Effector memory CD4-positive, alpha-beta T cell (primary cell): ENCODE data around the gene DPEP2.
"Not testable (repeated sequence)": the region's sequence is repeated elsewhere in the genome, so short reads cannot be mapped to it uniquely, and the experiment has no call there.

ENCODE experiments used
- DNase-seq, 3 donors: peaks; one replicate each; pipeline ENCODE4 v3.0.0-alpha.2; 2020
- H3K27ac ChIP-seq: 2 replicates; pipeline ENCODE4 v1.7.0; 2013; ENCODE audit warnings: mild to moderate bottlenecking, low read length, moderate library complexity; ENCODE audit not compliant: insufficient read depth, poor library complexity, severe bottlenecking
- H3K27me3 ChIP-seq: replicated peaks from 2 replicates; pipeline ENCODE4 v1.7.0; 2013; ENCODE audit warnings: mild to moderate bottlenecking, low read length; ENCODE audit not compliant: insufficient read depth, control insufficient read depth, poor library complexity, severe bottlenecking
- H3K36me3 ChIP-seq: 2 replicates; pipeline ENCODE4 v1.7.0; 2013; ENCODE audit warnings: mild to moderate bottlenecking, low read length, moderate library complexity; ENCODE audit not compliant: control insufficient read depth, insufficient read depth
- H3K4me1 ChIP-seq: 2 replicates; pipeline ENCODE4 v1.7.0; 2013; ENCODE audit warnings: low read length, mild to moderate bottlenecking; ENCODE audit not compliant: control insufficient read depth, insufficient read depth, poor library complexity, severe bottlenecking
- H3K4me3 ChIP-seq: 2 replicates; pipeline ENCODE4 v1.7.0; 2013; ENCODE audit warnings: low read length, low read depth, mild to moderate bottlenecking; ENCODE audit not compliant: insufficient read depth, poor library complexity, severe bottlenecking
- H3K9me3 ChIP-seq: 2 replicates; pipeline ENCODE4 v1.7.0; 2013; ENCODE audit warnings: mild to moderate bottlenecking, low read length, moderate library complexity; ENCODE audit not compliant: control insufficient read depth

The DPEP2 gene

DNA sequence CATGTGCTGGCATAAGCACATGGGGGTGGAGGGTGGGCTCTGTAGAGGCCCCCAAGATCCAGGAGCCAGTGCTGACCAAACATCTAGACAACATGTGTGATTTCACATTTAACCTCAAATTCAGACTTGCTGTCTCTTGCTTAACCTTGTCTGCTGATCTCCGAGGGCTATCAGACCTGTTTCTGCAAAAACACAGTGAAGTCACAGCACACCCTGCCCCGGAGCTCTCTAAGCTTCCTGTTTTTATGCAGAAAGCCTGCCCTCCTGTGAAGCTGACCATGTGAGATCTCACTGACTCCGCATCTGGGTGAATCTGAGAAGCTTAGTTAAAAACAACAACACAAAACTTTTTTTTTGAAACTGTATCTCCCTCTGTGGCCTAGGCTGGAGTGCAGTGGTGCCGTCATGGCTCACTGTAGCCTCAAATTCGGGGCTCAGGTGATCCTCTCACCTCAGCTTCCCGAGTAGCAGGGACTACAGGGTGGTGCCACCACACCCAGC is 6.6 kb upstream of the DPEP2 start:
- Histone ChIP-seq H3K36me3 (no peaks in the 10 kb centered on the region), H3K4me3 (no peak overlapping the region), H3K27ac (peak overlapping the region; percentile 58), H3K27me3 (no peaks in the 10 kb centered on the region), H3K4me1 (peaks cover 28% of the 10 kb centered on the region), H3K9me3 (no peaks in the 10 kb centered on the region)
- DNase-seq: no peak

DNA sequence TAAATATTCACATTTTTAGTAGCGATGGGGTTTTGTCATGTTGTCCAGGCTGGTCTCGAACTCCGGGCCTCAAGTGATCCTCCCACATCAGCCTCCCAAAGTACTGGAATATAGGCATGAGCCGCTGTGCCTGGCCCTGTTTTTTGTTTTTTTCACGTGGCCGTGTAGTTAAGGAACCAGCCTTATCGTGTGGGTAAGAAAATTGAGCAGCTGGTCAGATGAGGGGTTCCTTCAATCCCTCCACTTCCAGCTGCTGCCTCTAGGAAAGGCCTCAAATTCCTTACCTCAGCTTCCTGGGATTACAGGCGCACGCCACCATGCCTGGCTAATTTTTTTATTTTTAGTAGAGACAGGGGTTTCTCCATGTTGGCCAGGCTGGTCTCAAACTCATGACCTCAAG is 5.9 kb upstream of the DPEP2 start:
- H3K4me3 ChIP-seq: no peak overlapping the region
- H3K27ac ChIP-seq: peak overlapping the region; percentile 58
- H3K4me1 ChIP-seq: peaks cover 34% of the 10 kb centered on the region

DNA sequence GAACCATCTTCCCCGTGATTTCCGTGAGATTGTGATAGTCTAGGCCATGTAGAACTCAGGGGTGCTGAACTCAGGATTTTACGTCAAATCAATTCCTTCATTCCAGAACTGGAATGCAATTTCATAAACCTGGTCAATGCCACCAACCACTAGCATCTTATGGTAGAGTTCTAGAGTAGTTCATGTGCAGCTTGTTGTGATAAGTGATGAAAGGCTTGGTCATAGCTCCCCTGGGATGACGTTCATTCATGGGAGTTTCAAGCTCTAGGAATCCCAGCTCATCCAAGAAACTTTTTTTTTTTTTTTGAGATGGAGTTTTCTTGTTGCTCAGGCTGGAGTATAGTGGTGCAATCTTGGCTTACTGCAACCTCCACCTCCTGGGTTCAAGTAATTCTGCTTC is 3.7 kb upstream of the DPEP2 start:
- DNase-seq: no peak
- Histone ChIP-seq H3K36me3 (no peaks in the 10 kb centered on the region), H3K9me3 (no peaks in the 10 kb centered on the region), H3K4me3 (no peak overlapping the region), H3K4me1 (peaks cover 46% of the 10 kb centered on the region), H3K27ac (no peak overlapping the region), H3K27me3 (no peaks in the 10 kb centered on the region)

More for the DNA sequence above, 5.9 kb upstream of the DPEP2 start:
- Histone ChIP-seq H3K36me3 (no peaks in the 10 kb centered on the region), H3K27me3 (no peaks in the 10 kb centered on the region), H3K9me3 (no peaks in the 10 kb centered on the region)
- DNase-seq: no peak

DNA sequence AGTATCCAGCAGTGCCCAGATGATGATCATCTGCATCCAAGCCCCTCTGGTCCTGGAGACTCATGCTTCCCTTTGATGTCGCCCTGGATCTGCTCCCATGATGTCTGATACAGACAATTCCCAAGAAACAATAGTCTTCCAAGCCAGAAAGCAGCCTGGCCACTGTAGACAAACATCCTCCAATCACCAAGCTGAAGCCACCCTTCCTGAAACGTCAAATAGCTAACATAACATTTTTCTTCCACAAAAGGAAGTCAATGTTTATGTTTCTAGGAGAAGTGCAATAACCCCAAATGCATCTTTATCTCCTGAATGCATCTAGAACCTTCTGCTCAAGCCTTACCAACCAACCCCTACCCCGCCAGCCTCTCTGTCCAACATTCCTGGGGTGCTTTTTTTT is 1.2 kb upstream of the DPEP2 start:
- Histone ChIP-seq H3K4me1 (peaks cover 42% of the 10 kb centered on the region), H3K27me3 (no peaks in the 10 kb centered on the region), H3K4me3 (peak overlapping the region; percentile 33), H3K36me3 (no peaks in the 10 kb centered on the region), H3K9me3 (no peaks in the 10 kb centered on the region), H3K27ac (peak overlapping the region; percentile 49)
- DNase-seq: no peak

DNA sequence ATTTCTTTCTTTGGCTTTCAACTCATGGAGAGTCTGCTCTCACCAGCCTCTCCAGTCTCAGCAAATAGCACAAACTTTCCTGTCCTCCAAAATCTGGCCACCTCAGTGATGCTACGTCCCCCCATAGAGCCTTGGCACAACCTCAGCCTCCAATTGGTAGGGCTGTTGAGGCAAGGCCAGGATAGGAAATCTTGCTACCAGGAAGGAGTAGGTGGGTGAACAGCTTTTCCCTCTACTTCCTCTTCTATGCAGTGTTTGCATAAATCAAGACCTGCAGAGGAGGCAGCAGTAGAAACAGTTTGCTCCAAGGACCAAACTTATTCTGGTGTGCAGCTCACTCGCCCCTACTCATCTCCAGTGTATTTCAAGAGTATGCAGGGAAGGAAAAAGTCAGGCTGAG is 701 bp upstream of the DPEP2 start:
- peaks cover 41% of the 10 kb centered on the region for H3K4me1 ChIP-seq
- peak overlapping the region; percentile 33 for H3K4me3 ChIP-seq
- H3K9me3 ChIP-seq: no peaks in the 10 kb centered on the region
- no peaks in the 10 kb centered on the region for H3K36me3 ChIP-seq
- no peaks in the 10 kb centered on the region for H3K27me3 ChIP-seq
- peak overlapping the region; percentile 49 for H3K27ac ChIP-seq
- no peak for DNase-seq

DNA sequence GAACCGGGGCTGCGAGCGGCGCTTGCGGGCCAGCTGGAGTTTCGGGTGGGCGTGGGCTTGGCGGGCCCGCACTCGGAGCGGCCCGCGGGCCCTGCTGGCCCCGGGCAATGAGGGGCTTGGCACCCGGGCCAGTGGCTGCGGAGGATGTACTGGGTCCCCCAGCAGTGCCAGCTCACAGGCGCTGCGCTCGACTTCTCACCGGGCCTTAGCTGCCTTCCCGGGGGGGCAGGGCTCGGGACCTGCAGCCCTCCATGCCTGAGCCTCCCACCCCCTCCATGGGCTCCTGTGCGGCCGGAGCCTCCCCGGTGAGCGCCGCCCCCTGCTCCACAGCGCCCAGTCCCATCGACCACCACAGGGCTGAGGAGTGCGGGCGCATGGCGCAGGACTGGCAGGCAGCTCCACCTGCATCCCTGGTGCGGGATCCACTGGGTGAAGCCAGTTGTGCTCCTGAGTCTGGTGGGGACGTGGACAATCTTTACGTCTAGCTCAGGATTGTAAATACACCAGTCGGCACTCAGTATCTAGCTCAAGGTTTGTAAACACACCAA is 979 bp downstream of the DPEP2 start:
- H3K4me3 ChIP-seq, H3K27ac ChIP-seq, H3K9me3 ChIP-seq, DNase-seq, H3K27me3 ChIP-seq, H3K36me3 ChIP-seq: not testable (repeated sequence)
- peaks cover 42% of the 10 kb centered on the region for H3K4me1 ChIP-seq

DNA sequence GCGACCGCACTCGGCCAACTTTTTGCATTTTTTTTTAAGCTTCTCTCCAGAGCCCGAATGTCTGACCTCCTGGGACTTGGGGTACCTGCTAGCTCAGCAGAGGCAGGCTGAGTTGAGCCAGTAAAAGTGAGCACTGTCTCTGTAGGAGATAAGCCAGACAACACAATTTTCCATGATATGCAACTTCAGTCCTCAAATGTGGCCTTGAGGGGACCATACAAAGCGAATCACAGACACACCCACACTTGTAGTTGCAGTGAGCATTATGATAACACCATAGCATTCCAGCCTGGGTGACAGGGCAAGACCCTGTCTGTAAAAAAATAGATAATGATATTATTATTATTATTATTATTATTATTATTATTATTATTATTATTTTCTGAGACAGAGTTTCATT is 2.6 kb downstream of the DPEP2 start:
- no peaks in the 10 kb centered on the region for H3K27me3 ChIP-seq
- H3K36me3 ChIP-seq: peaks cover 4% of the 10 kb centered on the region
- no peak overlapping the region for H3K27ac ChIP-seq
- H3K4me1 ChIP-seq: peaks cover 47% of the 10 kb centered on the region
- H3K9me3 ChIP-seq: no peaks in the 10 kb centered on the region
- no peak for DNase-seq
- H3K4me3 ChIP-seq: no peak overlapping the region

DNA sequence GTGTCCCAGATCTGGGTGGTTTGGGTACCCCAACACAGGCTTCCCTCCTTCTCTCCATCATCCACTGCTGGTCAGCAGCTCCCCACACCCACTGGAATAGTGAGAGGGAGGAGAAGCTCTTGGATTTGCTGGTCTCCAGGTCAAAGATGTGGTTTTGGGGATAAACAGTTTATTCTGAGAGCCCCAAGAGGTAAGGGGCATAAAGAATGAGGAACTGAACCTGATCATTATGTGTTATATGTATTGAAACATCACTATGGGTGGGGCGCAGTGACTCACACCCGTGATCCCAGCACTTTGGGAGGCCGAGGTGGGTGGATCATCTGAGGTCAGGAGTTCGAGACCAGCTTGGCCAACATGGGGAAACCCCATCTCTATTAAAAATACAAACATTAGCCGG is 3.9 kb downstream of the DPEP2 start:
- Histone ChIP-seq H3K27ac (peak overlapping the region; percentile 10), H3K4me1 (peaks cover 35% of the 10 kb centered on the region), H3K36me3 (peaks cover 6% of the 10 kb centered on the region), H3K27me3 (no peaks in the 10 kb centered on the region), H3K4me3 (no peak overlapping the region), H3K9me3 (no peaks in the 10 kb centered on the region)
- no peak for DNase-seq

DNA sequence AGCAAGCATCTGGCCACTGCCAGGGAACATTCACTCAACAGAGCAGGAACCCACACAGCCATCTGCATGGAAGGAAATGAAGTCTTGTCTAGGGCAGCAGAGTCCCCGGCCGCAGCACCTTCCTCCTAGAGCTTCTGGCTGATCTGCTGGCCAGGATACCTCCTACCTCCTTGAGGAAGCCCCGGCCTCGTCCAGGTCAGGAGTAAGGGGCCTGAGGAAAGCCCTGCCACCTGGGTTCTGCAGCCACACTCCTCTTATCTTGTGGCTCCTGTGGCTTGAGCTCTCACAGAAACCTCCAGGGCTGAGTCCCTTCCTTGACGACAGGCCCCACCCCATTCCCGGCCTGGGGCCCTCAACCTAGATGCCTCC is 5.3 kb downstream of the DPEP2 start:
- Histone ChIP-seq H3K27ac (peak overlapping the region; percentile 76), H3K4me3 (peak overlapping the region; percentile 48), H3K4me1 (peaks cover 23% of the 10 kb centered on the region)
- H3K36me3 ChIP-seq, H3K9me3 ChIP-seq, DNase-seq, H3K27me3 ChIP-seq: not testable (repeated sequence)

DNA sequence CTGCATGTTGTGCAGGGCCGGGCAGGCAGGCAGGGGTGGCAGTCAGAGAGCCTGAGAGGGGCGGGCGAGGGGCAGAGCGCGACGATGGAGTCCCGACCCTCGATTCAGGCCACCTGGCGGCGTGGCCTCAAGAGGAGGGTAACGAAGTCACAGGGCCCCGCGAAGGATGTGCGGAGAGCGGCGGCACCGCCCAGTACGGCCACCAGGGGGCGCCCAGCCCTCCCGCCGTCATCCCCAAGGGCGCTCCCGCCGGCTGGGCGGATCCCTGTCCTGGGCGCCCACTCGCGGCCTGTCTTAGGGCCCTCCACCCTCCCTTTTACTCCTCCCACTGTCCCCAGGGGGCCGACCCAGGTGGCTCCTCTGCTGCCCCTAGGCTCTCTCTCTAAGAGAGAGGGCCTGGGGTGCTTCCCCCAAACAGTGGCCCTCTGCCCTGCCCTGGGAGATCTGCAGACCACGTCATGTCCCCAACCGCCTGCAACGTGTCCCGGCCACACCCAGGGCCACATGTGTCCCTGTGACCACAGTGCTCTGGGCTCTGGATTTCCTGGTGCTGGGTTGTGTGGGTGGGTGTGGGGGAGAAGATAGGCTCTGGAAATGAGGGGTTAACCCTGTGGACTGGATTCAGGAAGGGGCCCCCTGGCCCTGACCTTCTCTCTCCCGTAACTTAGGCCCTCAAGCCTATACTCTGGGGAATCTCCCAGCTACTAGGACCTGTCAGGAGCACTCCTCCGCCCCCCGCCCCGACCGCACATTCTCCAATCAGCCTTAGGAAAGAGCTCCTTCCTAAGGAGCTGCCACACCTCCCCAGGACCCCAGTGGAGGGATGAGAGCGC is 5.9 kb downstream of the DPEP2 start:
- DNase-seq: peak; percentile 66 to 75 (median 72)
- H3K9me3 ChIP-seq: no peaks in the 10 kb centered on the region
- no peaks in the 10 kb centered on the region for H3K27me3 ChIP-seq
- peak overlapping the region; percentile 76 for H3K27ac ChIP-seq
- peaks cover 22% of the 10 kb centered on the region for H3K4me1 ChIP-seq
- peak overlapping the region; percentile 48 for H3K4me3 ChIP-seq
- peaks cover 6% of the 10 kb centered on the region for H3K36me3 ChIP-seq
